Activated CD4-positive, alpha-beta T cell treated with anti-CD3 and anti-CD28 coated beads, Interleukin-2, amount 10 ng/mL, durations not matched to agents 7 days and 5 days (primary cell): ENCODE results near the gene ALDH7A1. TPM values are rescaled to one million over a fixed set of nuclear protein-coding genes. Genes with fewer than 3 reads are reported as not detected.
"Not testable (repeated sequence)": the region's sequence is repeated elsewhere in the genome, so short reads cannot be mapped to it uniquely, and the experiment has no call there.

Experiments
- CTCF ChIA-PET: fragments of 350-600 bp; sonication (Branson Sonifier 250); formaldehyde crosslinking; loops from one replicate; lab custom pipeline; 2021; ENCODE audit warnings: antibody characterized with exemption; lab: Charles Lee
- POLR2A ChIA-PET: fragments of 350-600 bp; sonication (Branson Sonifier 250); formaldehyde crosslinking; loops from one replicate; lab custom pipeline; 2021; ENCODE audit warnings: antibody characterized with exemption; lab: Charles Lee
- DNase-seq: peaks from one replicate; pipeline ENCODE4 v3.0.0-alpha.2; 2020
- H3K27ac Mint-ChIP-seq: one replicate; pipeline ENCODE4 v1.8.0; 2021; ENCODE audit warnings: mild to moderate bottlenecking, moderate library complexity, mixed read lengths
- H3K27me3 Mint-ChIP-seq: one replicate; pipeline ENCODE4 v1.8.0; 2021; ENCODE audit warnings: mixed read lengths
- H3K36me3 Mint-ChIP-seq: one replicate; pipeline ENCODE4 v1.8.0; 2021; ENCODE audit warnings: low read depth, mixed read lengths
- H3K4me1 Mint-ChIP-seq: one replicate; pipeline ENCODE4 v1.8.0; 2021; ENCODE audit warnings: mixed read lengths
- H3K4me3 Mint-ChIP-seq: one replicate; pipeline ENCODE4 v1.8.0; 2021; ENCODE audit warnings: mild to moderate bottlenecking, moderate library complexity, mixed read lengths
- H3K9me3 Mint-ChIP-seq: one replicate; pipeline ENCODE4 v1.8.0; 2021; ENCODE audit warnings: mixed read lengths
- total RNA-seq, 2 experiments: library from RNA; stranded (reverse); gene quantifications; one replicate each; pipeline ENCODE4 v1.2.3, GENCODE V29; 2021

The ALDH7A1 gene
- total RNA-seq, 2 experiments from 2014 or later, result 2.7 to 3.6 TPM

- no peak overlapping the region for H3K4me3 Mint-ChIP-seq
- no peak overlapping the region for H3K27ac Mint-ChIP-seq
- CTCF ChIA-PET, result no interaction called here
- H3K9me3 Mint-ChIP-seq, result peaks cover 7% of the 10 kb centered on the region
- POLR2A ChIA-PET, result no interaction called here
- H3K27me3 Mint-ChIP-seq, result peaks cover 6% of the 10 kb centered on the region
- no peaks in the 10 kb centered on the region for H3K4me1 Mint-ChIP-seq
- no peak for DNase-seq
- no peaks in the 10 kb centered on the region for H3K36me3 Mint-ChIP-seq
Measured at GRCh38 chr5:126523818-126524510, 71.1 kb downstream of the ALDH7A1 start.

GRCh38 chr5:126521130-126521529 lies 73.9 kb downstream of the ALDH7A1 start:
- Mint-ChIP-seq H3K36me3 (no peaks in the 10 kb centered on the region), H3K4me3 (no peak overlapping the region), H3K4me1 (no peaks in the 10 kb centered on the region), H3K9me3 (no peaks in the 10 kb centered on the region), H3K27ac (no peak overlapping the region), H3K27me3 (no peaks in the 10 kb centered on the region)
- ChIA-PET POLR2A (no interaction called here), CTCF (interaction anchor here (0.7 to 1.4 kb wide), 4 partner anchors 10 to 154 kb away, joined by 3 to 5 read pairs (median 3); no protein-coding TSS in a partner anchor)
- DNase-seq, result no peak

GRCh38 chr5:126520593-126520953 lies 74.4 kb downstream of the ALDH7A1 start:
- H3K9me3 Mint-ChIP-seq, result no peaks in the 10 kb centered on the region
- H3K27me3 Mint-ChIP-seq, result no peaks in the 10 kb centered on the region
- H3K4me3 Mint-ChIP-seq, result no peak overlapping the region
- ChIA-PET POLR2A (no interaction called here), CTCF (interaction anchor here (0.7 to 1.4 kb wide), 3 partner anchors 10 to 21 kb away, joined by 3 to 5 read pairs (median 3); no protein-coding TSS in a partner anchor)
- DNase-seq, result no peak
- no peak overlapping the region for H3K27ac Mint-ChIP-seq
- H3K4me1 Mint-ChIP-seq, result no peaks in the 10 kb centered on the region
- H3K36me3 Mint-ChIP-seq, result no peaks in the 10 kb centered on the region

- Mint-ChIP-seq H3K27ac (no peak overlapping the region), H3K4me3 (no peak overlapping the region), H3K27me3 (no peaks in the 10 kb centered on the region), H3K36me3 (no peaks in the 10 kb centered on the region), H3K9me3 (no peaks in the 10 kb centered on the region), H3K4me1 (no peaks in the 10 kb centered on the region)
- ChIA-PET POLR2A (no interaction called here), CTCF (interaction anchor here (1.9 kb wide), 1 partner anchor 169 kb away, joined by 4 read pairs; no protein-coding TSS in a partner anchor)
- no peak for DNase-seq
Measured at GRCh38 chr5:126519637-126520592, 75.1 kb downstream of the ALDH7A1 start.

GRCh38 chr5:126519223-126519622 lies 75.8 kb downstream of the ALDH7A1 start:
- DNase-seq, H3K4me3 Mint-ChIP-seq, POLR2A ChIA-PET, H3K4me1 Mint-ChIP-seq, H3K27ac Mint-ChIP-seq, H3K36me3 Mint-ChIP-seq, H3K9me3 Mint-ChIP-seq, H3K27me3 Mint-ChIP-seq: not testable (repeated sequence)
- CTCF ChIA-PET, result interaction anchor here (1.9 kb wide), 1 partner anchor 168 kb away, joined by 4 read pairs; no protein-coding TSS in a partner anchor

- H3K27me3 Mint-ChIP-seq, result no peaks in the 10 kb centered on the region
- H3K4me1 Mint-ChIP-seq, result no peaks in the 10 kb centered on the region
- DNase-seq, result no peak
- H3K36me3 Mint-ChIP-seq, result no peaks in the 10 kb centered on the region
- H3K9me3 Mint-ChIP-seq, result no peaks in the 10 kb centered on the region
- H3K27ac Mint-ChIP-seq, result no peak overlapping the region
- ChIA-PET CTCF (interaction anchor here (1.0 kb wide), 1 partner anchor 18 kb away, joined by 3 read pairs; no protein-coding TSS in a partner anchor), POLR2A (no interaction called here)
- no peak overlapping the region for H3K4me3 Mint-ChIP-seq
Measured at GRCh38 chr5:126516852-126517251, 78.2 kb downstream of the ALDH7A1 start.

- Mint-ChIP-seq H3K4me3 (no peak overlapping the region), H3K9me3 (no peaks in the 10 kb centered on the region), H3K27me3 (no peaks in the 10 kb centered on the region), H3K36me3 (no peaks in the 10 kb centered on the region), H3K4me1 (no peaks in the 10 kb centered on the region), H3K27ac (no peak overlapping the region)
- no peak for DNase-seq
- ChIA-PET CTCF (no interaction called here), POLR2A (no interaction called here)
Measured at GRCh38 chr5:126516133-126516532, 78.9 kb downstream of the ALDH7A1 start.

GRCh38 chr5:126515337-126515736 lies 79.7 kb downstream of the ALDH7A1 start:
- Mint-ChIP-seq H3K27ac (no peak overlapping the region), H3K9me3 (no peaks in the 10 kb centered on the region), H3K4me3 (no peak overlapping the region), H3K27me3 (no peaks in the 10 kb centered on the region), H3K4me1 (no peaks in the 10 kb centered on the region), H3K36me3 (no peaks in the 10 kb centered on the region)
- POLR2A ChIA-PET, result no interaction called here
- DNase-seq, result no peak
- CTCF ChIA-PET, result no interaction called here

GRCh38 chr5:126514558-126515141 lies 80.4 kb downstream of the ALDH7A1 start:
- ChIA-PET POLR2A (no interaction called here), CTCF (no interaction called here)
- H3K27me3 Mint-ChIP-seq, result no peaks in the 10 kb centered on the region
- DNase-seq, result no peak
- H3K27ac Mint-ChIP-seq, result no peak overlapping the region
- H3K9me3 Mint-ChIP-seq, result no peaks in the 10 kb centered on the region
- no peaks in the 10 kb centered on the region for H3K36me3 Mint-ChIP-seq
- H3K4me3 Mint-ChIP-seq, result no peak overlapping the region
- H3K4me1 Mint-ChIP-seq, result peaks cover 3% of the 10 kb centered on the region

GRCh38 chr5:126514131-126514557 lies 80.9 kb downstream of the ALDH7A1 start:
- H3K36me3 Mint-ChIP-seq, result no peaks in the 10 kb centered on the region
- H3K4me3 Mint-ChIP-seq, result no peak overlapping the region
- CTCF ChIA-PET, result no interaction called here
- H3K27ac Mint-ChIP-seq, result no peak overlapping the region
- no peaks in the 10 kb centered on the region for H3K27me3 Mint-ChIP-seq
- H3K9me3 Mint-ChIP-seq, result no peaks in the 10 kb centered on the region
- POLR2A ChIA-PET, result no interaction called here
- DNase-seq, result no peak
- H3K4me1 Mint-ChIP-seq, result peaks cover 6% of the 10 kb centered on the region

- ChIA-PET POLR2A (no interaction called here), CTCF (no interaction called here)
- no peak overlapping the region for H3K4me3 Mint-ChIP-seq
- H3K27ac Mint-ChIP-seq, result no peak overlapping the region
- peaks cover 11% of the 10 kb centered on the region for H3K4me1 Mint-ChIP-seq
- no peaks in the 10 kb centered on the region for H3K36me3 Mint-ChIP-seq
- no peaks in the 10 kb centered on the region for H3K27me3 Mint-ChIP-seq
- H3K9me3 Mint-ChIP-seq, result no peaks in the 10 kb centered on the region
- DNase-seq, result no peak
Measured at GRCh38 chr5:126513703-126514102, 81.3 kb downstream of the ALDH7A1 start.

GRCh38 chr5:126513302-126513701 lies 81.7 kb downstream of the ALDH7A1 start:
- peaks cover 2% of the 10 kb centered on the region for H3K36me3 Mint-ChIP-seq
- no peak overlapping the region for H3K27ac Mint-ChIP-seq
- H3K4me3 Mint-ChIP-seq, result no peak overlapping the region
- H3K27me3 Mint-ChIP-seq, result no peaks in the 10 kb centered on the region
- H3K9me3 Mint-ChIP-seq, result no peaks in the 10 kb centered on the region
- CTCF ChIA-PET, result no interaction called here
- DNase-seq, result no peak
- POLR2A ChIA-PET, result no interaction called here
- peaks cover 15% of the 10 kb centered on the region for H3K4me1 Mint-ChIP-seq
